Measurements from ENCODE around the gene ACACB. TPM values are rescaled to one million over a fixed set of nuclear protein-coding genes. Genes with fewer than 3 reads are reported as not detected.

The ACACB gene
- total RNA-seq, 1 experiment from 2014 or later = 20.0 TPM

DNA sequence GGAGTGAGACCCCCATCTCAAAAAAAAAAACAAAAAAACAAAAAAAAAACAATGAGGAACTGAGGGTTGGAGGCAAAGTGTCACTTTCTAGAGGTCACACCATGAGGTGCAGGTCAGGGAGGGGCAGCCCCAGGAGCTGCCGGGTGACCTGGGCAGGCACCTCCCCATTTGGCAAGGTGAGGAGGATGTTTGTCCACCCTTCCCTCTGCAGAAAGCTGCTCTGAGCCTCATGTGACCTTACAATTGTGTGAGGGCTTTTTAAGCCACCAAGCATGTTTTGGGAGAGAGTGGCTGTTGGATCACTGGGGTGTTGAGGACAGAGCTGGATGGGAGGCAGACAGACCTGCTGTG is 143.1 kb downstream of the ACACB start:
- H3K4me3 Mint-ChIP-seq = no peak overlapping the region
- ChIA-PET CTCF (no interaction called here), POLR2A (interaction anchor here (0.7 kb wide), 1 partner anchor 31 kb away, joined by 3 read pairs; no protein-coding TSS in a partner anchor)
- no peak overlapping the region for H3K27ac Mint-ChIP-seq
- TF ChIP-seq FOXP1 (CRISPR knock-in tag; IDR thresholded peaks at IDR 0.05; ENCODE audit: borderline replicate concordance) (no peak), MXD4 (CRISPR knock-in tag; IDR thresholded peaks at IDR 0.05; ENCODE audit: borderline replicate concordance) (no peak), IRF2 (CRISPR knock-in tag; IDR thresholded peaks at IDR 0.05; ENCODE audit: borderline replicate concordance, low read depth) (no peak), KAT7 (CRISPR knock-in tag; IDR thresholded peaks at IDR 0.05; ENCODE audit: borderline replicate concordance) (no peak), ESRRA (CRISPR knock-in tag; IDR thresholded peaks at IDR 0.05; ENCODE audit: borderline replicate concordance) (no peak), ZNF121 (CRISPR knock-in tag; IDR thresholded peaks at IDR 0.05) (no peak), ELF4 (CRISPR knock-in tag; IDR thresholded peaks at IDR 0.05; ENCODE audit: low read depth) (no peak), TP53 (CRISPR knock-in tag; IDR thresholded peaks at IDR 0.05) (no peak), ZNF263 (CRISPR knock-in tag; IDR thresholded peaks at IDR 0.05; ENCODE audit: low read depth) (no peak), GRHL2 (CRISPR knock-in tag; IDR thresholded peaks at IDR 0.05; ENCODE audit: insufficient replicate concordance, severe bottlenecking) (no peak), JUN (CRISPR knock-in tag; IDR thresholded peaks at IDR 0.05) (no peak), OVOL2 (CRISPR knock-in tag; IDR thresholded peaks at IDR 0.05; ENCODE audit: borderline replicate concordance) (no peak), CREB1 (CRISPR knock-in tag; IDR thresholded peaks at IDR 0.05) (no peak), MYBL2 (CRISPR knock-in tag; IDR thresholded peaks at IDR 0.05) (no peak)
- TF ChIP-seq, protein P1, sequence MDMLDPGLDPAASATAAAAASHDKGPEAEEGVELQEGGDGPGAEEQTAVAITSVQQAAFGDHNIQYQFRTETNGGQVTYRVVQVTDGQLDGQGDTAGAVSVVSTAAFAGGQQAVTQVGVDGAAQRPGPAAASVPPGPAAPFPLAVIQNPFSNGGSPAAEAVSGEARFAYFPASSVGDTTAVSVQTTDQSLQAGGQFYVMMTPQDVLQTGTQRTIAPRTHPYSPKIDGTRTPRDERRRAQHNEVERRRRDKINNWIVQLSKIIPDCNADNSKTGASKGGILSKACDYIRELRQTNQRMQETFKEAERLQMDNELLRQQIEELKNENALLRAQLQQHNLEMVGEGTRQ (CRISPR knock-in tag; IDR thresholded peaks at IDR 0.05) = no peak
- TF ChIP-seq, protein P2, sequence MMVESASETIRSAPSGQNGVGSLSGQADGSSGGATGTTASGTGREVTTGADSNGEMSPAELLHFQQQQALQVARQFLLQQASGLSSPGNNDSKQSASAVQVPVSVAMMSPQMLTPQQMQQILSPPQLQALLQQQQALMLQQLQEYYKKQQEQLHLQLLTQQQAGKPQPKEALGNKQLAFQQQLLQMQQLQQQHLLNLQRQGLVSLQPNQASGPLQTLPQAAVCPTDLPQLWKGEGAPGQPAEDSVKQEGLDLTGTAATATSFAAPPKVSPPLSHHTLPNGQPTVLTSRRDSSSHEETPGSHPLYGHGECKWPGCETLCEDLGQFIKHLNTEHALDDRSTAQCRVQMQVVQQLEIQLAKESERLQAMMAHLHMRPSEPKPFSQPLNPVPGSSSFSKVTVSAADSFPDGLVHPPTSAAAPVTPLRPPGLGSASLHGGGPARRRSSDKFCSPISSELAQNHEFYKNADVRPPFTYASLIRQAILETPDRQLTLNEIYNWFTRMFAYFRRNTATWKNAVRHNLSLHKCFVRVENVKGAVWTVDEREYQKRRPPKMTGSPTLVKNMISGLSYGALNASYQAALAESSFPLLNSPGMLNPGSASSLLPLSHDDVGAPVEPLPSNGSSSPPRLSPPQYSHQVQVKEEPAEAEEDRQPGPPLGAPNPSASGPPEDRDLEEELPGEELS (CRISPR knock-in tag; IDR thresholded peaks at IDR 0.05) = no peak
- TF ChIP-seq, protein P3, sequence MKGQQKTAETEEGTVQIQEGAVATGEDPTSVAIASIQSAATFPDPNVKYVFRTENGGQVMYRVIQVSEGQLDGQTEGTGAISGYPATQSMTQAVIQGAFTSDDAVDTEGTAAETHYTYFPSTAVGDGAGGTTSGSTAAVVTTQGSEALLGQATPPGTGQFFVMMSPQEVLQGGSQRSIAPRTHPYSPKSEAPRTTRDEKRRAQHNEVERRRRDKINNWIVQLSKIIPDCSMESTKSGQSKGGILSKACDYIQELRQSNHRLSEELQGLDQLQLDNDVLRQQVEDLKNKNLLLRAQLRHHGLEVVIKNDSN (CRISPR knock-in tag; IDR thresholded peaks at IDR 0.05) = no peak
- TF ChIP-seq, protein P4, sequence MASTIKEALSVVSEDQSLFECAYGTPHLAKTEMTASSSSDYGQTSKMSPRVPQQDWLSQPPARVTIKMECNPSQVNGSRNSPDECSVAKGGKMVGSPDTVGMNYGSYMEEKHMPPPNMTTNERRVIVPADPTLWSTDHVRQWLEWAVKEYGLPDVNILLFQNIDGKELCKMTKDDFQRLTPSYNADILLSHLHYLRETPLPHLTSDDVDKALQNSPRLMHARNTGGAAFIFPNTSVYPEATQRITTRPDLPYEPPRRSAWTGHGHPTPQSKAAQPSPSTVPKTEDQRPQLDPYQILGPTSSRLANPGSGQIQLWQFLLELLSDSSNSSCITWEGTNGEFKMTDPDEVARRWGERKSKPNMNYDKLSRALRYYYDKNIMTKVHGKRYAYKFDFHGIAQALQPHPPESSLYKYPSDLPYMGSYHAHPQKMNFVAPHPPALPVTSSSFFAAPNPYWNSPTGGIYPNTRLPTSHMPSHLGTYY (CRISPR knock-in tag; IDR thresholded peaks at IDR 0.05) = no peak
- H3K4me1 Mint-ChIP-seq = peaks cover 10% of the 10 kb centered on the region
- peaks cover 9% of the 10 kb centered on the region for H3K36me3 Mint-ChIP-seq
- DNase-seq (ENCODE audit: low spot score) (no peak), ATAC-seq (no peak)
- peaks cover 7% of the 10 kb centered on the region; the same call in 1 of the 2 replicates for H3K9me3 Mint-ChIP-seq
- H3K27me3 Mint-ChIP-seq (ENCODE audit: low read depth) = no peaks in the 10 kb centered on the region

DNA sequence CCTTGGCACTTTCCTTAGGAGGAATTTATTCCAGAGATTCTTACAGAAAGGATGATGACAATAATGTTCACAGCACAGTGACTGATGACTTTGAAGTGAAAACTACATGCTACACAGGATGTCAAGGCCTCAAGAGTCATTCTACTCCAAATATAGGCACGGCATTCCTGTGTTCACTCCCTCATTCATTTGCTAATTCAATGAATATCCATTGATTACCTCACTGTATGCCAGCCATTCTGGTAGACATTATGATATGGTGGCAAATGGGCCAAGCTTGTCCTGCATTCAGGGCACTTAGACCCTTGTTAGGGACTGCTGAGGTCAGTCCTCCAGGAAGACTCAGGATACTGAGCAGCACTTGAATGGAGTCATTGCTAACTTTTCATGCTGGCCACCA is 144.7 kb downstream of the ACACB start:
- no peaks in the 10 kb centered on the region; the same call in 1 of the 2 replicates for H3K36me3 Mint-ChIP-seq
- POLR2A ChIA-PET = interaction anchor here (0.6 kb wide), 1 partner anchor 621 kb away, joined by 3 read pairs; no protein-coding TSS in a partner anchor
- ATAC-seq = no peak; the same call in 1 of the 2 replicates
- H3K4me3 Mint-ChIP-seq = no peak overlapping the region
- CTCF ChIA-PET = interaction anchor here (1.0 kb wide), 1 partner anchor 124 kb away, joined by 4 read pairs; no protein-coding TSS in a partner anchor
- no peaks in the 10 kb centered on the region for H3K9me3 Mint-ChIP-seq
- peaks cover 10% of the 10 kb centered on the region for H3K4me1 Mint-ChIP-seq
- H3K27ac Mint-ChIP-seq = no peak overlapping the region; the same call in 1 of the 2 replicates
- DNase-seq (ENCODE audit: low spot score) = no peak
- H3K27me3 Mint-ChIP-seq (ENCODE audit: low read depth) = no peaks in the 10 kb centered on the region
- TF ChIP-seq, protein P5, sequence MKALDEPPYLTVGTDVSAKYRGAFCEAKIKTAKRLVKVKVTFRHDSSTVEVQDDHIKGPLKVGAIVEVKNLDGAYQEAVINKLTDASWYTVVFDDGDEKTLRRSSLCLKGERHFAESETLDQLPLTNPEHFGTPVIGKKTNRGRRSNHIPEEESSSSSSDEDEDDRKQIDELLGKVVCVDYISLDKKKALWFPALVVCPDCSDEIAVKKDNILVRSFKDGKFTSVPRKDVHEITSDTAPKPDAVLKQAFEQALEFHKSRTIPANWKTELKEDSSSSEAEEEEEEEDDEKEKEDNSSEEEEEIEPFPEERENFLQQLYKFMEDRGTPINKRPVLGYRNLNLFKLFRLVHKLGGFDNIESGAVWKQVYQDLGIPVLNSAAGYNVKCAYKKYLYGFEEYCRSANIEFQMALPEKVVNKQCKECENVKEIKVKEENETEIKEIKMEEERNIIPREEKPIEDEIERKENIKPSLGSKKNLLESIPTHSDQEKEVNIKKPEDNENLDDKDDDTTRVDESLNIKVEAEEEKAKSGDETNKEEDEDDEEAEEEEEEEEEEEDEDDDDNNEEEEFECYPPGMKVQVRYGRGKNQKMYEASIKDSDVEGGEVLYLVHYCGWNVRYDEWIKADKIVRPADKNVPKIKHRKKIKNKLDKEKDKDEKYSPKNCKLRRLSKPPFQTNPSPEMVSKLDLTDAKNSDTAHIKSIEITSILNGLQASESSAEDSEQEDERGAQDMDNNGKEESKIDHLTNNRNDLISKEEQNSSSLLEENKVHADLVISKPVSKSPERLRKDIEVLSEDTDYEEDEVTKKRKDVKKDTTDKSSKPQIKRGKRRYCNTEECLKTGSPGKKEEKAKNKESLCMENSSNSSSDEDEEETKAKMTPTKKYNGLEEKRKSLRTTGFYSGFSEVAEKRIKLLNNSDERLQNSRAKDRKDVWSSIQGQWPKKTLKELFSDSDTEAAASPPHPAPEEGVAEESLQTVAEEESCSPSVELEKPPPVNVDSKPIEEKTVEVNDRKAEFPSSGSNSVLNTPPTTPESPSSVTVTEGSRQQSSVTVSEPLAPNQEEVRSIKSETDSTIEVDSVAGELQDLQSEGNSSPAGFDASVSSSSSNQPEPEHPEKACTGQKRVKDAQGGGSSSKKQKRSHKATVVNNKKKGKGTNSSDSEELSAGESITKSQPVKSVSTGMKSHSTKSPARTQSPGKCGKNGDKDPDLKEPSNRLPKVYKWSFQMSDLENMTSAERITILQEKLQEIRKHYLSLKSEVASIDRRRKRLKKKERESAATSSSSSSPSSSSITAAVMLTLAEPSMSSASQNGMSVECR (CRISPR knock-in tag; IDR thresholded peaks at IDR 0.05; ENCODE audit: borderline replicate concordance) = no peak
- TF ChIP-seq KAT7 (CRISPR knock-in tag; IDR thresholded peaks at IDR 0.05; ENCODE audit: borderline replicate concordance) = no peak
- TF ChIP-seq, protein P3 (CRISPR knock-in tag; IDR thresholded peaks at IDR 0.05) = no peak
- no peak for TF ChIP-seq JAZF1 (CRISPR knock-in tag; IDR thresholded peaks at IDR 0.05)
- TF ChIP-seq NFYB (CRISPR knock-in tag; conservative IDR thresholded peaks at IDR 0.05; ENCODE audit: low read depth) = no peak
- TF ChIP-seq ZNF671 (CRISPR knock-in tag; IDR thresholded peaks at IDR 0.05) = no peak
- TF ChIP-seq ATF1 (CRISPR knock-in tag; IDR thresholded peaks at IDR 0.05) = no peak
- TF ChIP-seq, protein P6, sequence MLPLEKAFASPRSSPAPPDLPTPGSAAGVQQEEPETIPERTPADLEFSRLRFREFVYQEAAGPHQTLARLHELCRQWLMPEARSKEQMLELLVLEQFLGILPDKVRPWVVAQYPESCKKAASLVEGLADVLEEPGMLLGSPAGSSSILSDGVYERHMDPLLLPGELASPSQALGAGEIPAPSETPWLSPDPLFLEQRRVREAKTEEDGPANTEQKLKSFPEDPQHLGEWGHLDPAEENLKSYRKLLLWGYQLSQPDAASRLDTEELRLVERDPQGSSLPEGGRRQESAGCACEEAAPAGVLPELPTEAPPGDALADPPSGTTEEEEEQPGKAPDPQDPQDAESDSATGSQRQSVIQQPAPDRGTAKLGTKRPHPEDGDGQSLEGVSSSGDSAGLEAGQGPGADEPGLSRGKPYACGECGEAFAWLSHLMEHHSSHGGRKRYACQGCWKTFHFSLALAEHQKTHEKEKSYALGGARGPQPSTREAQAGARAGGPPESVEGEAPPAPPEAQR (CRISPR knock-in tag; IDR thresholded peaks at IDR 0.05) = no peak
- TF ChIP-seq NFATC4 (CRISPR knock-in tag; IDR thresholded peaks at IDR 0.05) = no peak
